Measurements from ENCODE around the gene TLR9. TPM values are rescaled to one million over a fixed set of nuclear protein-coding genes. Genes with fewer than 3 reads are reported as not detected.
A peak's percentile ranks its signal among the peaks of the same experiment; 100 is the strongest.

Gene TLR9
- total and polyA plus RNA-seq, 11 donors = 0.04 to 0.65 (median 0.22) TPM; not detected in 1

GRCh38 chr3:52186729-52187128 lies 38.7 kb downstream of the TLR9 start:
- Histone ChIP-seq H3K4me3 (no peak overlapping the region), H3K9me3 (no peaks in the 10 kb centered on the region), H3K4me1 (peaks cover 3 to 50% (median 30%) of the 10 kb centered on the region in 12 donors), H3K27me3 (no peaks in the 10 kb centered on the region), H3K36me3 (no peaks in the 10 kb centered on the region), H3K27ac (no peak overlapping the region)
- WGBS, 4 donors = 92 to 99% (median 97%) methylated on average over 9 of the region's 9 CpGs
- DNase-seq (no peak), ATAC-seq (no peak)
- TF ChIP-seq POLR2A (IDR thresholded peaks at IDR 0.05) (no peak), CTCF (IDR thresholded peaks at IDR 0.05) (no peak)
- intact Hi-C loops (cut with DNase I) = no loop called here

GRCh38 chr3:52185837-52186236 lies 39.6 kb downstream of the TLR9 start:
- Histone ChIP-seq H3K9me3 (no peaks in the 10 kb centered on the region), H3K4me1 (peaks cover 3 to 54% (median 31%) of the 10 kb centered on the region in 12 donors), H3K27me3 (no peaks in the 10 kb centered on the region), H3K27ac (peak overlapping the region in 1 of 12 donors; percentile 77), H3K36me3 (no peaks in the 10 kb centered on the region), H3K4me3 (no peak overlapping the region)
- WGBS, 4 donors = 91 to 100% (median 93%) methylated on average over 3 of the region's 3 CpGs
- intact Hi-C loops (cut with DNase I) = no loop called here
- ATAC-seq = no peak
- TF ChIP-seq POLR2A (IDR thresholded peaks at IDR 0.05) (no peak), CTCF (IDR thresholded peaks at IDR 0.05) (no peak)
- no peak for DNase-seq

- 92 to 97% (median 95%) methylated on average over 6 of the region's 6 CpGs for WGBS, 4 donors
- DNase-seq (no peak), ATAC-seq (no peak)
- H3K9me3 ChIP-seq = no peaks in the 10 kb centered on the region
- H3K36me3 ChIP-seq = no peaks in the 10 kb centered on the region
- H3K4me1 ChIP-seq = peaks cover 3 to 49% (median 29%) of the 10 kb centered on the region in 12 donors
- H3K4me3 ChIP-seq = no peak overlapping the region
- no peak for TF ChIP-seq CTCF (IDR thresholded peaks at IDR 0.05)
- no peak for TF ChIP-seq POLR2A (IDR thresholded peaks at IDR 0.05)
- peak overlapping the region in 3 of 12 donors; percentile 66 to 80 (median 77) for H3K27ac ChIP-seq
- H3K27me3 ChIP-seq = no peaks in the 10 kb centered on the region
- intact Hi-C loops (cut with DNase I) = no loop called here
These were observed 40.1 kb downstream of the TLR9 start for GRCh38 chr3:52185311-52185710.

GRCh38 chr3:52184690-52185089 lies 40.8 kb downstream of the TLR9 start:
- Histone ChIP-seq H3K4me1 (peaks cover 3 to 45% (median 24%) of the 10 kb centered on the region in 12 donors), H3K27ac (peak overlapping the region; percentile 37 to 87 (median 72)), H3K27me3 (no peaks in the 10 kb centered on the region), H3K4me3 (no peak overlapping the region), H3K9me3 (no peaks in the 10 kb centered on the region), H3K36me3 (no peaks in the 10 kb centered on the region)
- WGBS, 4 donors = 94 to 97% (median 94%) methylated on average over 8 of the region's 8 CpGs
- TF ChIP-seq CTCF (IDR thresholded peaks at IDR 0.05) = no peak
- no peak for TF ChIP-seq POLR2A (IDR thresholded peaks at IDR 0.05)
- DNase-seq (no peak), ATAC-seq (no peak)
- intact Hi-C loops (cut with DNase I) = loop anchor here in 1 of 10 donors (1.0 kb wide), 1 partner anchor 33 kb away; no protein-coding TSS in a partner anchor
